NCI-H524 (cell line): ENCODE data around the gene DEAF1.

ENCODE experiments used
- DNase-seq, 2 experiments: peaks; one replicate each; lab custom pipeline; 2025; lab: John Stamatoyannopoulos, UW

DEAF1 gene

DNA sequence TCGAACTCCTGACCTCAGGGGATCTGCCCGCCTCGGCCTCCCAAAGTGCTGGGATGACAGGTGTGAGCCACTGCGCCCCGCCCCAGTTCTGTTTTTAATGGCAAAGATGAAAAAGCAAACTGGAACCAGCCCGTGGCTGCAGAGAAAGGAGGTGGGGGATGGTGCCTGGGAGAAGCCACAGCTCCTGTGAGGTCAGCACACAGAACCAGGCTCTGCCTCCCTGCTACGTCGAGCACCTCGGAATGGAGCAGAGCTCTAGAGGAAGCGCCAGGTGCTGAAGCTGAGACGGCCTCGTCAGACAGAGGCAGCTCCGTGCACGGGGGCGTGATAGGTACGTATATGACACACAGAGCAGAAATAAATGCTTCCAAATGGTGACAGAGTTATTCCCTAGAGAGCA is 49.5 kb downstream of the DEAF1 start:
- no peak for DNase-seq

GRCh38 chr11:643849-644738 is 50.9 kb downstream of the DEAF1 start:
- no peak for DNase-seq

DNA sequence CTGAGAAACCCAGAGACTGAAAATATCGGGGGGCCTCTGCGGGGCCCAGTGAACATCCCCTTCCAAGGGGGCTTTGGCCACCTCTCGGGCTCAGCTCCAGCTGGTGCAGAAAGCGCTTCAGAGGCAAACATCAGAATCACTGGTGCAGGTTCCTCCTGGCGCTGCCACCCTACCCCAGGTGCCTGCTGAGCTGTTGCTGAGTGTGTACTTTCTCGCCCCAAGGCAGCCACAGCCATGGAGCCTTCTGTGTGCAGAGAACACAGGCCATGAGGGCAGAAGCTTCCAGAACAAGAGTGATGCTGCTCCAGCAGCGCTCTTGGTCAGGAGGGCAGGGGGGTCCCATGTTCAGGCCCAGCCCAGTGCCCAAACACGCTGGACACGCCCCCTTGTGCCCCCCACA is 51.7 kb downstream of the DEAF1 start:
- DNase-seq: no peak

DNA sequence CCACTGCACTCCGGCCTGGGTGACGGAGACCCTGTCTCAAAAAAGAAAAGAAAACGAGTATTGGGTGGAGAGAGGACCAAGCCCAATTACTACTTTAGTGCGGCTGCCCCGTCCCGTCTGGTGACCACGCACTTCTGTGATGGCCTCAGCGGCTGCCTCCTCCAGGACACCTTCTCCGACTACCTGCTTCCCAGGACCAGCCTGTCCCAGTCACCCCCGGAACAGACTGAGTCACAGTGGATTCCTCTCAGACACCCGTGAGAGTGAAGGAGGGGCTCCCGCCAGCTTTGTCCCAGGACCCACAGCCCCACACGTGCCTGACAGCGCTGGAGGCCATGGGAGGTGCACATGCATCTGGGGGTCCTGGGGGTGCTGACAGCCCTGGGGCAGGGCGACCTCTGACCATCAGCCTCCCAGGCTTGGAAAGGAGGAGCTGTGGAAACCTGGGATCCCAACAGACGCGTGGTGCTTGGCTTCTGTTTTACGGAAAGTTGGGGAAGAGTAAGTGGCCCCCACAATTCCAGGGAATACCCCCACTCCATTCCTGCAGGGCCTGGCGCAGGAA is 53.1 kb downstream of the DEAF1 start:
- DNase-seq: no peak

GRCh38 chr11:640021-640706 is 54.9 kb downstream of the DEAF1 start:
- no peak for DNase-seq

DNA sequence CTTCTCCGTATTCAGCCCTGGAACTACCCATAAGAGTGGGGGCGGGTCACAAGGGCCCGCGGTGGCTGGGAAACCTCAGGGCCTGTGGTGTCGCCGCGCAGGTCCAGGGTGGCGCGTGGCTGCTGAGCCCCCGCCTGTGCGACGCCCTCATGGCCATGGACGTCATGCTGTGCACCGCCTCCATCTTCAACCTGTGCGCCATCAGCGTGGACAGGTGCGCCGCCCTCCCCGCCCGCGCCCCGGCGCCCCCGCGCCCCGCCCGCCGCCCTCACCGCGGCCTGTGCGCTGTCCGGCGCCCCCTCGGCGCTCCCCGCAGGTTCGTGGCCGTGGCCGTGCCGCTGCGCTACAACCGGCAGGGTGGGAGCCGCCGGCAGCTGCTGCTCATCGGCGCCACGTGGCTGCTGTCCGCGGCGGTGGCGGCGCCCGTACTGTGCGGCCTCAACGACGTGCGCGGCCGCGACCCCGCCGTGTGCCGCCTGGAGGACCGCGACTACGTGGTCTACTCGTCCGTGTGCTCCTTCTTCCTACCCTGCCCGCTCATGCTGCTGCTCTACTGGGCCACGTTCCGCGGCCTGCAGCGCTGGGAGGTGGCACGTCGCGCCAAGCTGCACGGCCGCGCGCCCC is 55.6 kb downstream of the DEAF1 start:
- DNase-seq: no peak

DNA sequence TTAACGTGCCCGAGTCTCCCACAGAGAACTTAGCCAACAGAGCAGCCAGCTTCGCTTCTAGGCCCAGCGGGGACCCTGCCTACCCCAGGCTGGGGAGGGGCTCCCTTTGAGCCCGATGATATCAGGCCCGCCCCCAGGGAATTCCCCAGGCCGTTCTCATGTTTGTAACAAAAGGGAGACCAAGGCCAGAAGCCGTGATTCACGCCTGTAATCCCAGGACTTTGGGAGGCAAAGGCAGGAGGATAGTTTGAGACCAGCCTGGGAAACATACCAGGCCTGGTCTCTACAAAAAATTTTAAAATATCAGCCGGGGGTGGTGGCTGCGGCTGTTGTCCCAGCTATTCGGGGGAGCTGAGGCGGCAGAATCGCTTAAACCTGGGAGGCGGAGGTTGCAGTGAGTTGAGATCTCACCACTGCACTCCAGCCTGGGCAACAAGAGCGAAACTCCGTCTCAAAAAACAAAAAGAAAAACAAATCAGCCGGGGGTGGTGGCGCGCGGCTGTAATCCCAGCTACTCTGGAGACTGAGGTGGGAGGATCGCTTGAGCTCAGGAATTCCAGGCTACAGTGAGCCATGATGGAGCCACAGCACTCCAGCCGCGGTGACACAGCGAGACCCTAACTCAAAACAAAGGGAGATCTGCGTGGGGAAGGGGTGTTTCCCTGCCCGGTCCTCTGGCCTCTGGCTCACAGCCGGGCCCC is 56.2 kb downstream of the DEAF1 start:
- DNase-seq: no peak

GRCh38 chr11:637593-638521 is 57.2 kb downstream of the DEAF1 start:
- no peak for DNase-seq

GRCh38 chr11:637333-637592 is 57.8 kb downstream of the DEAF1 start:
- DNase-seq: no peak

- DNase-seq: no peak
These were observed 58.3 kb downstream of the DEAF1 start, which contains the start of gene DRD4 for GRCh38 chr11:636511-637332. TSS of gene DRD4 (plus strand) at chr11:637269. CDS start at chr11:637305, 36 bp downstream.

GRCh38 chr11:635945-636510 is 59.0 kb downstream of the DEAF1 start:
- DNase-seq: no peak

DNA sequence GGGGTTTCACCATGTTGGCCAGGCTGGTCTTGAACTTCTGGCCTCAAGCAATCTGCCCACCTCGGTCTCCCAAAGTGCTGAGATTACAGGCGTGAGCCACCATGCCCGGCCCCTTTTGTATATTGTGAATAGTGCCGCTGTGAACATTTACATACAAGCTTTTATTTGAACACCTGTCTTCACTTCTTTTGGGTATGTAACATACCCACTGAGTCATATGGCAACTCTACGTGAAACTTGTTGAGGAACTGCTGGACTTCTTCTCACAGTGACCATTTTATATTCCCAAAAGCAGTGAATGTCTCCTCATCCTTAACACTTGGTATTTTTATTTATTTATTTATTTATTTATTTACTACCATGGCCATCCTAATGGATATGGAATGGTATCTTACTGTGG is 64.2 kb downstream of the DEAF1 start:
- DNase-seq: no peak

GRCh38 chr11:629237-629583 is 65.8 kb downstream of the DEAF1 start:
- DNase-seq: no peak

GRCh38 chr11:628056-628455 is 67.0 kb downstream of the DEAF1 start:
- no peak for DNase-seq

- DNase-seq: no peak
These were observed 67.8 kb downstream of the DEAF1 start for GRCh38 chr11:627308-627576.

DNA sequence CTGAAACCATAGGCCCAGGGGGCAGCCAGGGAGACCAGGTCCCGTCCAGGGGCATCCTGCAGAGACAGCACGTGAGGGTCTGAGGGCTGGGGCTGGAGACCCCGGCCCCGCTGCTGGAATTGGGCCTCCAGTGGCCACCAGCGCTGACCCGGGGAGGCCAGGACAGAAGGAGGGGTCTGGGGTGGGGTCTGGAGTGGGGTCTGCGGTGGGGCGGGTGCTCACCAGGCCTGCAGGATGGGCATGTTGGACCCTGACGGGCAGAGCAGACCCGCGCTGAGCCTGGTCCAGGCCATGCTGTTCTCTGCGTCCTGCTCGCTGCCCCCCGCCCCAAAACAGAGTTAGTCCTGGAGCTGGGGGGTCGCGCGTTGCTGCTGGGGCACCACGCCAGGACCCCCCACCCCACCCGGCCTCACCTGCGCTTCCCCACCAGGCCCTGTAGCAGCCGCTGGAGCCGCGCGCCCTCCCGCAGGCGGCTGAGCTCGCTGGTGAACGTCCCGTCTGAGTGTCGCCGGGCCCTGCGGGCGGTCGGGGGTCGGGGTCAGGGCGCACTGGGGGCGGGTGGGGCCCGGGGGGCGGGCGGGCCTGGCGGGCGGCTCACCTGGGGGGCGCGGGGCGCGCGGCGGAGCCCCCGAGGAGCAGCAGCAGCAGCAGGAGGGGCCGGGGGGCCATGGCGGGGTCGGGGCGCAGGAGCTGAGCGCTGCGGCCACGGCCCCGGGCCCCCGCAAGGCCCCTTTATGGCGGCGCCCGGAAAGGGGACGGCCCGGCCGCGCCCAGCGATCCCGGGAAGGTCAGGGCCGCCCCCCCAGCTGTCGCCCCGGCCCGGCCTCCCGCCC is 68.3 kb downstream of the DEAF1 start, which contains the start of gene SCT:
SCT (minus strand) TSS at position 707 of the 833 bp plus-strand sequence; CDS start at position 669, 38 bp downstream.
- DNase-seq: no peak

DNA sequence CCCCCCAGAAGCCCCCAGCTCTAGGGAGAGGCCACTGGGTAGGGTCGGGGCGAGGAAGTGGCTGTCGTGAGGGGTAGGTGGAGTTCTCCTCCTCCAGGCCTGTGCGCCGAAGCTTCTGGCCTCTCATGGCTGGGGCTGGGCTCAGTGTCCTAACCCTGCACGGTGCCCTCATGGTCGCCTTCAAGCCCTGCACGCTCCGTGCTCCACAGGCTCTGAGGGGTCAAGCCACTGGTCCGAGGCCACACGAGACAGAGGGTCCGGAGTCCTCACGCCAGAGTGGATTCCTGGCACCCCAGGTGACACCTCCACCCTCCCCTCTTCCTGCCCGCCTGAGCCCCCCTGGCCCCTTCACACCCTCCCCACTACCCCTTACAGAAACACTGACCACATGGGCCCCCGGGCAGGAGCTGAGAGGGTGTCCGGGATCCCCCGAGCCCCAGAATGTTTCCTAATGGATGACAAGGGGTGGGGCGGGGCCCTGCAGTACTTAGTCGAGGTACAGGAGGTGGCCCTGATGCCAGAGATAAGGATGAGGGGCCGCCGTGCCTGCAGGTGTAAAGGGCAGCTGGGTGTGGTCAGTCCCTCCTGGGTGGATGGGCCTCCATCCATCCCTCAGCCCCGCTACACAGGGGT is 69.3 kb downstream of the DEAF1 start:
- no peak for DNase-seq
